Right ventricle myocardium superior (tissue), 1 donor: Measurements from ENCODE around the gene ADAMTS1. TPM values are rescaled to one million over a fixed set of nuclear protein-coding genes. Genes with fewer than 3 reads are reported as not detected.

Source experiments
- ATAC-seq: fragments of 200-7000 bp; cut with Tn5 transposase; one replicate; pipeline ENCODE4 v1.9.1; 2020; ENCODE audit warnings: mild to moderate bottlenecking; ENCODE audit not compliant: poor library complexity
- DNase-seq: peaks from one replicate; pipeline ENCODE4 v3.0.0-alpha.2; 2020
- intact Hi-C: fragments of 100-400 bp; cut with DNase I; formaldehyde crosslinking; loops from one replicate; pipeline ENCODE4 v1.11.2; 2022
- total RNA-seq: library from RNA; stranded (reverse); fragmentation: NEBNext Ultra II Directional; extraction: Animal tissue kit (Norgen Biotek cat#: 25700); gene quantifications from one replicate; pipeline ENCODE4 v1.2.1, GENCODE V29; 2021
- donor health status: DM: no; HTN: yes; CAD: no; lungs with severe emphysema.

Gene ADAMTS1
- total RNA-seq, 1 donor from 2014 or later = 41.4 TPM

- intact Hi-C loops = loop anchor here (5.0 kb wide), 3 partner anchors 1205 to 1900 kb away; no protein-coding TSS in a partner anchor
- DNase-seq (no peak), ATAC-seq (no peak)
Observed at GRCh38 chr21:26847002-26847401, 1.8 kb upstream of the ADAMTS1 start.

- ATAC-seq = peak; percentile 30
- peak; percentile 92 for DNase-seq
- intact Hi-C loops = loop anchor here (5.0 kb wide), 3 partner anchors 1206 to 1901 kb away; no protein-coding TSS in a partner anchor
Observed at GRCh38 chr21:26846036-26846931, 1.1 kb upstream of the ADAMTS1 start.

- no peak for DNase-seq
- intact Hi-C loops = loop anchor here (5.0 kb wide), 3 partner anchors 1207 to 1902 kb away; no protein-coding TSS in a partner anchor
- ATAC-seq = no peak
Observed at GRCh38 chr21:26845759-26846035, 488 bp upstream of the ADAMTS1 start.

GRCh38 chr21:26844258-26845065 lies 747 bp downstream of the ADAMTS1 start:
- ATAC-seq = peak; percentile 61
- intact Hi-C loops = loop anchor here (5.0 kb wide), 4 partner anchors 72 to 1903 kb away; no protein-coding TSS in a partner anchor
- peak; percentile 78 for DNase-seq

- ATAC-seq = no peak
- intact Hi-C loops = loop anchor here (5.0 kb wide), 1 partner anchor 72 kb away; no protein-coding TSS in a partner anchor
- no peak for DNase-seq
Observed at GRCh38 chr21:26843933-26844257, 1.3 kb downstream of the ADAMTS1 start.

- peak; percentile 60 for ATAC-seq
- intact Hi-C loops = loop anchor here (5.0 kb wide), 1 partner anchor 71 kb away; no protein-coding TSS in a partner anchor
- peak; percentile 96 for DNase-seq
Observed at GRCh38 chr21:26842974-26843932, 2.0 kb downstream of the ADAMTS1 start.

- DNase-seq (no peak), ATAC-seq (no peak)
- intact Hi-C loops = loop anchor here (5.0 kb wide), 1 partner anchor 70 kb away; no protein-coding TSS in a partner anchor
Observed at GRCh38 chr21:26842300-26842699, 2.9 kb downstream of the ADAMTS1 start.

GRCh38 chr21:26840912-26841311 lies 4.3 kb downstream of the ADAMTS1 start:
- intact Hi-C loops = loop anchor here (5.0 kb wide), 1 partner anchor 69 kb away; no protein-coding TSS in a partner anchor
- peak; percentile 67 for DNase-seq
- ATAC-seq = no peak

- intact Hi-C loops = loop anchor here (5.0 kb wide), 1 partner anchor 68 kb away; no protein-coding TSS in a partner anchor
- no peak for ATAC-seq
Observed at GRCh38 chr21:26840201-26840600, 5.0 kb downstream of the ADAMTS1 start.

GRCh38 chr21:26837539-26837938 lies 7.7 kb downstream of the ADAMTS1 start:
- intact Hi-C loops = no loop called here
- DNase-seq = no peak
- ATAC-seq = no peak

More at GRCh38 chr21:26840201-26840600, 5.0 kb downstream of the ADAMTS1 start:
- no peak for DNase-seq

GRCh38 chr21:26836528-26836927 lies 8.7 kb downstream of the ADAMTS1 start:
- ATAC-seq (no peak), DNase-seq (no peak)
- intact Hi-C loops = no loop called here

GRCh38 chr21:26835714-26836265 lies 9.4 kb downstream of the ADAMTS1 start:
- intact Hi-C loops = no loop called here
- DNase-seq (no peak), ATAC-seq (no peak)

- DNase-seq (peak; percentile 44), ATAC-seq (peak; percentile 14)
- intact Hi-C loops = no loop called here
Observed at GRCh38 chr21:26835027-26835713, 10.0 kb downstream of the ADAMTS1 start.

- intact Hi-C loops = no loop called here
- no peak for DNase-seq
- no peak for ATAC-seq
Observed at GRCh38 chr21:26834181-26834905, 10.9 kb downstream of the ADAMTS1 start.

GRCh38 chr21:26833460-26833939 lies 11.7 kb downstream of the ADAMTS1 start:
- ATAC-seq = peak; percentile 28
- no peak for DNase-seq
- intact Hi-C loops = no loop called here

GRCh38 chr21:26833011-26833410 lies 12.2 kb downstream of the ADAMTS1 start:
- intact Hi-C loops = no loop called here
- no peak for DNase-seq
- no peak for ATAC-seq

GRCh38 chr21:26832546-26832945 lies 12.7 kb downstream of the ADAMTS1 start:
- ATAC-seq (no peak), DNase-seq (no peak)
- intact Hi-C loops = no loop called here
